Endodermal cell (in vitro differentiated cells): ENCODE data around the gene GALNT2. TPM values are rescaled to one million over a fixed set of nuclear protein-coding genes. Genes with fewer than 3 reads are reported as not detected.

Experiments
- DNase-seq: peaks from one replicate; pipeline ENCODE4 v3.0.0-alpha.2; 2017
- H3K27ac ChIP-seq: 2 replicates; pipeline ENCODE4 v1.5.1; 2013; ENCODE audit warnings: mild to moderate bottlenecking, low read depth, low read length, moderate library complexity
- H3K27me3 ChIP-seq: 2 replicates; pipeline ENCODE4 v1.6.1; 2013; ENCODE audit warnings: mild to moderate bottlenecking, low read length, moderate library complexity; ENCODE audit not compliant: insufficient read depth, control insufficient read depth, poor library complexity, severe bottlenecking
- H3K36me3 ChIP-seq: 2 replicates; pipeline ENCODE4 v1.7.0; 2013; ENCODE audit warnings: mild to moderate bottlenecking, low read length, moderate library complexity; ENCODE audit not compliant: control insufficient read depth, insufficient read depth
- H3K4me1 ChIP-seq: one replicate; pipeline ENCODE4 v1.7.0; 2013; ENCODE audit warnings: low read length; ENCODE audit not compliant: control insufficient read depth, insufficient read depth
- H3K4me3 ChIP-seq: 2 replicates; pipeline ENCODE4 v1.5.1; 2013; ENCODE audit warnings: mild to moderate bottlenecking, low read length, moderate library complexity
- H3K9ac ChIP-seq: 2 replicates; pipeline ENCODE4 v1.6.1; 2013; ENCODE audit warnings: mild to moderate bottlenecking, low read length, moderate library complexity; ENCODE audit not compliant: poor library complexity, severe bottlenecking; ENCODE audit errors: extremely low read depth
- H3K9me3 ChIP-seq: 2 replicates; pipeline ENCODE4 v1.6.1; 2013; ENCODE audit warnings: mild to moderate bottlenecking, low read length, moderate library complexity; ENCODE audit not compliant: control insufficient read depth
- H3K27ac Mint-ChIP-seq: 2 replicates; pipeline ENCODE4 v1.8.0; 2020; ENCODE audit warnings: mixed read lengths
- H3K27me3 Mint-ChIP-seq: 2 replicates; pipeline ENCODE4 v1.8.0; 2021; ENCODE audit warnings: mild to moderate bottlenecking, mixed read lengths; ENCODE audit not compliant: insufficient read depth
- H3K36me3 Mint-ChIP-seq: 2 replicates; pipeline ENCODE4 v1.8.0; 2020; ENCODE audit warnings: low read depth, mixed read lengths
- H3K4me1 Mint-ChIP-seq: 2 replicates; pipeline ENCODE4 v1.8.0; 2020; ENCODE audit warnings: mixed read lengths
- H3K4me3 Mint-ChIP-seq: 2 replicates; pipeline ENCODE4 v1.8.0; 2020; ENCODE audit warnings: mild to moderate bottlenecking, moderate library complexity, mixed read lengths
- H3K9me3 Mint-ChIP-seq: 2 replicates; pipeline ENCODE4 v1.8.0; 2020; ENCODE audit warnings: mild to moderate bottlenecking, mixed read lengths
- WGBS, 2 experiments: methylation state at CpG; one replicate each; pipeline versions ENCODE4 v1.1.5 to v1.1.7; 2013; ENCODE audit warnings: missing lambda C conversion rate in 2 of 2, mixed read lengths in 1 of 2; ENCODE audit not compliant: insufficient coverage in 1 of 2, insufficient read length in 1 of 2; 5-methylcytosine and 5-hydroxymethylcytosine counted together
- total RNA-seq, 2 donors: library from RNA; stranded (reverse); fragmentation: NEBNext Ultra II Directional in 1 of 2; extraction: Animal tissue kit (Norgen Biotek cat#: 25700) in 1 of 2; gene quantifications; 2 replicates in 1 of 2; 3 replicates in 1 of 2; pipeline ENCODE4 v1.2.1, GENCODE V29; 2021
- TF ChIP-seq, protein P1 (sequence below): fragments of 200-600 bp; sonication (generic); conservative IDR thresholded peaks from 2 replicates; pipeline ENCODE4 v1.5.0; 2021; ENCODE audit warnings: antibody characterized with exemption, mild to moderate bottlenecking

Gene GALNT2
- total RNA-seq, 2 donors from 2014 or later, result 41.6 to 63.5 TPM

DNA sequence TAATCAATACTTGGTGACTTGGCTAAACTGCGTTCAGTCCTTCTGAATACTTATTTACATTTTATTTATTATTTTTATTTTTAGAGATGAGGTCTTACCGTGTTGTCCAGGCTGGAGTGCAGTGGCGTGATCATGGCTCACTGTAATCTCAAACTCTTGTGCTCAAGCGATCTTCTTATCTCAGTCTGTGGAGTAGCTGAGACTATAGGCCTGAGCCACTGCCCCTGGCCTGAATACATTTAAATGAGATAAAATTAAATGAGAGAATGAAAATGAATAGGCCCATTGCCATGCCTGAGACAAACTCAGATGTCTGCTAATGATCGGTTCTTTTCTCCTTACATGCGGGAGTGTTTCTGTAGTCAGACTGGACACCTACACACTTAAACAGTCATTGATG is 86.0 kb downstream of the GALNT2 start:
- Histone ChIP-seq H3K9me3 (no peaks in the 10 kb centered on the region), H3K4me1 (no peaks in the 10 kb centered on the region), H3K27me3 (no peaks in the 10 kb centered on the region), H3K27ac (peak overlapping the region; percentile 100), H3K9ac (no peak overlapping the region), H3K36me3 (no peaks in the 10 kb centered on the region), H3K4me3 (no peak overlapping the region)
- TF ChIP-seq, protein P1, sequence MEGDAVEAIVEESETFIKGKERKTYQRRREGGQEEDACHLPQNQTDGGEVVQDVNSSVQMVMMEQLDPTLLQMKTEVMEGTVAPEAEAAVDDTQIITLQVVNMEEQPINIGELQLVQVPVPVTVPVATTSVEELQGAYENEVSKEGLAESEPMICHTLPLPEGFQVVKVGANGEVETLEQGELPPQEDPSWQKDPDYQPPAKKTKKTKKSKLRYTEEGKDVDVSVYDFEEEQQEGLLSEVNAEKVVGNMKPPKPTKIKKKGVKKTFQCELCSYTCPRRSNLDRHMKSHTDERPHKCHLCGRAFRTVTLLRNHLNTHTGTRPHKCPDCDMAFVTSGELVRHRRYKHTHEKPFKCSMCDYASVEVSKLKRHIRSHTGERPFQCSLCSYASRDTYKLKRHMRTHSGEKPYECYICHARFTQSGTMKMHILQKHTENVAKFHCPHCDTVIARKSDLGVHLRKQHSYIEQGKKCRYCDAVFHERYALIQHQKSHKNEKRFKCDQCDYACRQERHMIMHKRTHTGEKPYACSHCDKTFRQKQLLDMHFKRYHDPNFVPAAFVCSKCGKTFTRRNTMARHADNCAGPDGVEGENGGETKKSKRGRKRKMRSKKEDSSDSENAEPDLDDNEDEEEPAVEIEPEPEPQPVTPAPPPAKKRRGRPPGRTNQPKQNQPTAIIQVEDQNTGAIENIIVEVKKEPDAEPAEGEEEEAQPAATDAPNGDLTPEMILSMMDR, result no peak
- H3K36me3 Mint-ChIP-seq, result peaks cover 8% of the 10 kb centered on the region
- H3K9me3 Mint-ChIP-seq, result no peaks in the 10 kb centered on the region
- no peaks in the 10 kb centered on the region for H3K27me3 Mint-ChIP-seq
- H3K27ac Mint-ChIP-seq, result no peak overlapping the region
- WGBS, 2 experiments, result 93% methylated on average over 5 of the region's 6 CpGs
- H3K4me3 Mint-ChIP-seq, result no peak overlapping the region
- no peak for DNase-seq
- peaks cover 21% of the 10 kb centered on the region for H3K4me1 Mint-ChIP-seq

DNA sequence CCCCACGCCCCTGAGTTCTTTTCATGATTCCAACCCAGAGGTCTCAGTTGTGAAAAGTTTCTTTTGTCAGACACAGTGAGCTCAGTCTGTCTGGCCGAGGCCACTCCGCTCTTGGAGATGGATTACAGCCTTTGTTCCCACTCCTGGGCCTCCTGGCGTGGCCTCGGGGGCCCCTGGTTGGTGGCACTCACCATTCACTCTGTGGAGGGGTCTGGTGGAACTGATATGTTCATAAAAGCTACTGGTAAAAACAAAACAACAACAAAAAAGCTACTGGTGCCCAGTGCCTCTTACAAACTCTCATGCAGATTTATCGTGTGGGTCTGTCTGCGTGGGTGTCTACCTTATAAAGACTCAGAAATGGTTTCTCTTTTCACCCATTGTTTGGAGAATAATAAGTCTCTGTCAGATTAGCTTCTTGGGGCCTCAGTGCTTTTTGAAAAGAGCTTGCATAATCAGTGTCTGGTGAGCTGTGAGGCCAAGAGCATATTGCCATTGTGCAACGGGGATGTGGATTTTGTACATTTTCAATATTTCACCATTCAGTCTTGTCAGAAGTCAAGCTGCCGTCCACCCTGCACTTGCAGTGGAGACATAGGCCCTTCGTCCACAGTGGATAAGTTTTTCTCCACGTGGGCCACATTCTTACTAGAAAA is 86.7 kb downstream of the GALNT2 start:
- H3K4me1 Mint-ChIP-seq, result peaks cover 26% of the 10 kb centered on the region
- no peaks in the 10 kb centered on the region for H3K4me1 ChIP-seq
- H3K27ac Mint-ChIP-seq, result peak overlapping the region; percentile 16
- H3K27me3 Mint-ChIP-seq, result no peaks in the 10 kb centered on the region
- WGBS, 2 experiments, result 76 to 90% methylated on average over 7 to 11 of the region's 11 CpGs
- peak overlapping the region; percentile 100 for H3K27ac ChIP-seq
- no peak overlapping the region for H3K9ac ChIP-seq
- H3K9me3 ChIP-seq, result no peaks in the 10 kb centered on the region
- no peak overlapping the region for H3K4me3 Mint-ChIP-seq
- H3K9me3 Mint-ChIP-seq, result no peaks in the 10 kb centered on the region
- no peak overlapping the region for H3K4me3 ChIP-seq
- H3K36me3 ChIP-seq, result no peaks in the 10 kb centered on the region
- TF ChIP-seq, protein P1, result no peak
- peaks cover 8% of the 10 kb centered on the region for H3K36me3 Mint-ChIP-seq
- no peaks in the 10 kb centered on the region for H3K27me3 ChIP-seq
- DNase-seq, result no peak

DNA sequence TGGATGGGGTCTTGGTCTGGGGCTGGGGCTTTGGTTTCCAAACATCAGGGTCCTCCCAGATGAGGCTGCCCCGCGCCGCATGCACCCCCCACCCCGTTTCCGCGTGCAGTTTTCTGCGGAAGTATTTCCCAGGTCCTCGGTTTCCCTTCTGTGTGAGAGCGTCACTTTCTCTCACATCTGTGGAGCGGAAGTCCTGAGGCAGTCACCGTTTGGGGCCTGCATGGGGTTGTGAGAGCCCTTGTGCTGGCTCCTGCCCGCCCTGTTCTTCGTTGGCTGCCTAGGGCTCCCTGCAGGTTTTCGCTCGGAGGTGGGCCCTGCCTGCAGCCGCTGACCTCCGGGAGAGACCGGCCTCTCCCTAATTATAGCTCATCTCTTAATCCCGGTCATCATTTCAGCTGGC is 88.0 kb downstream of the GALNT2 start:
- 89 to 92% methylated on average over 13 to 19 of the region's 19 CpGs for WGBS, 2 experiments
- H3K27me3 Mint-ChIP-seq, result no peaks in the 10 kb centered on the region

More for the DNA sequence above, 88.0 kb downstream of the GALNT2 start:
- Histone ChIP-seq H3K4me1 (no peaks in the 10 kb centered on the region), H3K9me3 (no peaks in the 10 kb centered on the region), H3K27me3 (no peaks in the 10 kb centered on the region), H3K4me3 (no peak overlapping the region), H3K9ac (no peak overlapping the region), H3K36me3 (no peaks in the 10 kb centered on the region), H3K27ac (peak overlapping the region; percentile 100)
- Mint-ChIP-seq H3K36me3 (peaks cover 8% of the 10 kb centered on the region), H3K4me1 (peaks cover 31% of the 10 kb centered on the region), H3K9me3 (no peaks in the 10 kb centered on the region), H3K4me3 (no peak overlapping the region), H3K27ac (no peak overlapping the region)
- no peak for DNase-seq
- TF ChIP-seq, protein P1, result no peak
